ENCODE results near the gene ADAP2. TPM values are rescaled to one million over a fixed set of nuclear protein-coding genes. Genes with fewer than 3 reads are reported as not detected.

Gene ADAP2
- total RNA-seq, 1 experiment from 2014 or later: 0.76 TPM

- intact Hi-C loops (cut with micrococcal nuclease; ENCODE audit: unreplicated experiment): no loop called here
- no peak for DNase-seq
Observed at GRCh38 chr17:30947796-30948195, 26.1 kb downstream of the ADAP2 start.

GRCh38 chr17:30950189-30950588 is 28.4 kb downstream of the ADAP2 start:
- no peaks in the 10 kb centered on the region for H3K4me1 ChIP-seq (replicated peaks; ENCODE audit: insufficient read depth)
- H3K9me3 ChIP-seq (ENCODE audit: insufficient read depth, low read depth): no peaks in the 10 kb centered on the region
- DNase-seq: no peak
- no peaks in the 10 kb centered on the region for H4K20me1 ChIP-seq (ENCODE audit: insufficient read depth)
- intact Hi-C loops (cut with micrococcal nuclease; ENCODE audit: unreplicated experiment): no loop called here
- H3K27ac ChIP-seq: no peak overlapping the region
- H3K27me3 ChIP-seq (ENCODE audit: insufficient read depth, low read depth): no peaks in the 10 kb centered on the region
- BruUV-seq (replicated peaks): no TSS peak
- ChIA-PET CTCF (no interaction called here), POLR2A (ENCODE audit: unreplicated experiment) (no interaction called here)
- H2AFZ ChIP-seq: no peak overlapping the region
- no peaks in the 10 kb centered on the region for H3K9me2 ChIP-seq (ENCODE audit: insufficient read depth)
- H3F3A ChIP-seq (ENCODE audit: insufficient read depth, low read depth): no peaks in the 10 kb centered on the region
- TF ChIP-seq EZH2 (IDR thresholded peaks at IDR 0.05; ENCODE audit: low read depth) (no peak), CTCF (conservative IDR thresholded peaks at IDR 0.05) (no peak)
- no peak overlapping the region for H3K4me3 ChIP-seq
- H3K4me2 ChIP-seq: no peak overlapping the region
- no peaks in the 10 kb centered on the region for H3K36me3 ChIP-seq (ENCODE audit: low read depth)
- H3K79me2 ChIP-seq (ENCODE audit: low read depth): no peaks in the 10 kb centered on the region

More at GRCh38 chr17:30947796-30948195, 26.1 kb downstream of the ADAP2 start:
- no TSS peak for BruUV-seq (replicated peaks)
- no peaks in the 10 kb centered on the region for H3K4me1 ChIP-seq (replicated peaks; ENCODE audit: insufficient read depth)
- H2AFZ ChIP-seq: no peak overlapping the region
- H3K4me2 ChIP-seq: no peak overlapping the region
- no peaks in the 10 kb centered on the region for H3K27me3 ChIP-seq (ENCODE audit: insufficient read depth, low read depth)
- H3K4me3 ChIP-seq: no peak overlapping the region
- no peaks in the 10 kb centered on the region for H3K9me2 ChIP-seq (ENCODE audit: insufficient read depth)
- no peak for TF ChIP-seq EZH2 (IDR thresholded peaks at IDR 0.05; ENCODE audit: low read depth)
- no peak for TF ChIP-seq CTCF (conservative IDR thresholded peaks at IDR 0.05)
- no peaks in the 10 kb centered on the region for H4K20me1 ChIP-seq (ENCODE audit: insufficient read depth)
- H3F3A ChIP-seq (ENCODE audit: insufficient read depth, low read depth): no peaks in the 10 kb centered on the region
- H3K36me3 ChIP-seq (ENCODE audit: low read depth): no peaks in the 10 kb centered on the region
- CTCF ChIA-PET: interaction anchor here (0.6 kb wide), 1 partner anchor 147 kb away, joined by 3 read pairs; the partner anchor contains the start of gene NF1
- H3K9me3 ChIP-seq (ENCODE audit: insufficient read depth, low read depth): no peaks in the 10 kb centered on the region
- no peaks in the 10 kb centered on the region for H3K79me2 ChIP-seq (ENCODE audit: low read depth)
- H3K27ac ChIP-seq: no peak overlapping the region
- POLR2A ChIA-PET (ENCODE audit: unreplicated experiment): interaction anchor here (0.6 kb wide), 1 partner anchor 567 kb away, joined by 5 read pairs; no protein-coding TSS in a partner anchor

- Histone ChIP-seq H2AFZ (no peak overlapping the region), H4K20me1 (ENCODE audit: insufficient read depth) (no peaks in the 10 kb centered on the region), H3K27me3 (ENCODE audit: insufficient read depth, low read depth) (no peaks in the 10 kb centered on the region), H3K79me2 (ENCODE audit: low read depth) (no peaks in the 10 kb centered on the region), H3K9me2 (ENCODE audit: insufficient read depth) (no peaks in the 10 kb centered on the region), H3K9me3 (ENCODE audit: insufficient read depth, low read depth) (no peaks in the 10 kb centered on the region), H3K4me2 (no peak overlapping the region), H3K27ac (no peak overlapping the region), H3K4me3 (no peak overlapping the region), H3K4me1 (replicated peaks; ENCODE audit: insufficient read depth) (no peaks in the 10 kb centered on the region), H3F3A (ENCODE audit: insufficient read depth, low read depth) (no peaks in the 10 kb centered on the region), H3K36me3 (ENCODE audit: low read depth) (no peaks in the 10 kb centered on the region)
- DNase-seq: no peak
- intact Hi-C loops (cut with micrococcal nuclease; ENCODE audit: unreplicated experiment): no loop called here
- no TSS peak for BruUV-seq (replicated peaks)
- ChIA-PET POLR2A (ENCODE audit: unreplicated experiment) (no interaction called here), CTCF (no interaction called here)
- no peak for TF ChIP-seq EZH2 (IDR thresholded peaks at IDR 0.05; ENCODE audit: low read depth)
- TF ChIP-seq CTCF (conservative IDR thresholded peaks at IDR 0.05): no peak
Observed at GRCh38 chr17:30950669-30951399, 29.1 kb downstream of the ADAP2 start.

Data from PC-9 (cell line).